Psoas muscle (tissue), 8 donors: ENCODE measurements around the gene KCNK1. TPM values are rescaled to one million over a fixed set of nuclear protein-coding genes. Genes with fewer than 3 reads are reported as not detected.

ENCODE experiments used
- ATAC-seq, 4 donors: fragments of 200-7000 bp; cut with Tn5 transposase; one replicate each; pipeline ENCODE4 v1.9.1; 2020; ENCODE audit warnings: moderate library complexity in 3 of 4, mild to moderate bottlenecking in 2 of 4
- DNase-seq, 2 donors: peaks; one replicate each; pipeline ENCODE4 v3.0.0-alpha.2; 2020
- H3K27ac ChIP-seq: fragments of 200-600 bp; one replicate; pipeline ENCODE4 v1.8.0; 2022
- H3K27me3 ChIP-seq, 3 donors: fragments of 200-600 bp in 1 of 3; one replicate each; pipeline versions ENCODE4 v1.6.1 to v1.8.0; 2013 to 2022; ENCODE audit warnings: low read length in 2 of 3, mild to moderate bottlenecking in 2 of 3, moderate library complexity in 1 of 3; ENCODE audit not compliant: insufficient read depth in 3 of 3
- H3K36me3 ChIP-seq, 2 donors: fragments of 200-600 bp in 1 of 2; one replicate each; pipeline versions ENCODE4 v1.6.1 to v1.8.0; 2013 to 2022; ENCODE audit warnings: low read depth in 1 of 2, mild to moderate bottlenecking in 1 of 2, moderate library complexity in 1 of 2; ENCODE audit not compliant: insufficient read depth in 1 of 2
- H3K4me1 ChIP-seq: fragments of 200-600 bp; one replicate; pipeline ENCODE4 v1.8.0; 2022
- H3K4me3 ChIP-seq: fragments of 200-600 bp; one replicate; pipeline ENCODE4 v1.8.0; 2022; ENCODE audit warnings: mild to moderate bottlenecking
- H3K9me3 ChIP-seq: fragments of 200-600 bp; one replicate; pipeline ENCODE4 v1.8.0; 2022
- CTCF ChIP-seq: fragments of 200-600 bp; IDR thresholded peaks from one replicate; pipeline ENCODE4 v1.8.0; 2022; ENCODE audit warnings: antibody characterized with exemption
- WGBS, 3 donors: extraction: QIAGEN DNeasy Blood & Tissue Kit; methylation state at CpG; one replicate each; pipeline versions ENCODE4 v1.1.6 to v1.1.7; 2013; 5-methylcytosine and 5-hydroxymethylcytosine counted together
- intact Hi-C, 2 donors: fragments of 100-400 bp; cut with DNase I; formaldehyde crosslinking; loops; one replicate each; pipeline versions ENCODE4 v1.11.0 to v1.14.2; 2022
- polyA plus RNA-seq, 3 donors: library from polyadenylated mRNA; stranded (reverse); fragments of 200-250 nt; gene quantifications; one replicate each; pipeline ENCODE4 v1.2.3, GENCODE V29; 2013
- total RNA-seq, 4 donors: library from RNA; stranded (reverse); fragmentation: NEBNext Ultra II Directional in 2 of 4; extraction: Animal tissue kit (Norgen Biotek cat#: 25700) in 2 of 4; gene quantifications; one replicate each; pipeline versions ENCODE4 v1.2.1 to v1.2.4, GENCODE V29; 2021 to 2023
- donor health status: healthy with polysubstance abuse.
- donor health status: DM: no; HTN: no; CAD: no; lungs with moderate emphysema.
- donor health status: Bipolar disorder and iron deficiency.
- donor health status: healthy.
- donor health status: DM: yes; HTN: yes; CAD: no.
- donor health status: DM: no; HTN: no; CAD: no.
- donor health status: DM: no; HTN: no; CAD: no.
- donor health status: DM: yes; HTN: yes; CAD: no.

Gene KCNK1
- total and polyA plus RNA-seq, 7 donors: 0.14 to 0.38 (median 0.19) TPM; not detected in 1

- no peak for TF ChIP-seq CTCF
- ATAC-seq (no peak), DNase-seq (no peak)
- H3K4me3 ChIP-seq: no peak overlapping the region
- H3K27me3 ChIP-seq: no peaks in the 10 kb centered on the region
- intact Hi-C loops: no loop called here
- no peaks in the 10 kb centered on the region for H3K36me3 ChIP-seq
- H3K27ac ChIP-seq: no peak overlapping the region
- H3K4me1 ChIP-seq: no peaks in the 10 kb centered on the region
- no peaks in the 10 kb centered on the region for H3K9me3 ChIP-seq
- 86 to 91% (median 87%) methylated on average over 2 of the region's 2 CpGs for WGBS, 3 donors
Observed at GRCh38 chr1:233710031-233710430, 96.1 kb downstream of the KCNK1 start.

GRCh38 chr1:233710507-233710906 is 96.6 kb downstream of the KCNK1 start:
- DNase-seq (no peak), ATAC-seq (no peak)
- WGBS, 3 donors: 64 to 95% (median 71%) methylated on average over 1 of the region's 1 CpG
- Histone ChIP-seq H3K9me3 (no peaks in the 10 kb centered on the region), H3K36me3 (no peaks in the 10 kb centered on the region), H3K4me3 (no peak overlapping the region), H3K27ac (no peak overlapping the region), H3K27me3 (no peaks in the 10 kb centered on the region), H3K4me1 (no peaks in the 10 kb centered on the region)
- intact Hi-C loops: no loop called here
- TF ChIP-seq CTCF: no peak

GRCh38 chr1:233714631-233715217 is 100.8 kb downstream of the KCNK1 start:
- WGBS, 3 donors: 41 to 48% (median 46%) methylated on average over 4 of the region's 4 CpGs
- no peak for TF ChIP-seq CTCF
- no peaks in the 10 kb centered on the region for H3K36me3 ChIP-seq
- intact Hi-C loops: no loop called here
- H3K9me3 ChIP-seq: no peaks in the 10 kb centered on the region
- DNase-seq (no peak), ATAC-seq (no peak)
- H3K4me1 ChIP-seq: no peaks in the 10 kb centered on the region
- no peak overlapping the region for H3K4me3 ChIP-seq
- no peak overlapping the region for H3K27ac ChIP-seq
- H3K27me3 ChIP-seq: no peaks in the 10 kb centered on the region

- Histone ChIP-seq H3K27me3 (no peaks in the 10 kb centered on the region), H3K4me1 (no peaks in the 10 kb centered on the region), H3K36me3 (no peaks in the 10 kb centered on the region), H3K27ac (no peak overlapping the region), H3K4me3 (no peak overlapping the region), H3K9me3 (no peaks in the 10 kb centered on the region)
- WGBS, 3 donors: 86 to 97% (median 91%) methylated on average over 3 of the region's 3 CpGs
- DNase-seq (no peak), ATAC-seq (no peak)
- no peak for TF ChIP-seq CTCF
- intact Hi-C loops: no loop called here
Observed at GRCh38 chr1:233718057-233718456, 104.2 kb downstream of the KCNK1 start.
